Kidney (tissue), 14 donors: ENCODE measurements around the gene ZBTB7C. TPM values are rescaled to one million over a fixed set of nuclear protein-coding genes. Genes with fewer than 3 reads are reported as not detected.

Experiments used
- DNase-seq, 5 donors: peaks; one replicate each; pipeline ENCODE4 v3.0.0-alpha.2; 2013 to 2020
- FAIRE-seq: peaks from 2 replicates; lab custom pipeline; 2012; peaks lifted over from hg19 to GRCh38; lab: Jason Lieb, UNC
- H3K27ac ChIP-seq, 2 donors: one replicate each; pipeline ENCODE4 v1.7.0; 2013; ENCODE audit warnings: low read depth in 2 of 2, low read length in 2 of 2, inconsistent platforms in 1 of 2
- H3K27me3 ChIP-seq: one replicate; pipeline ENCODE4 v1.7.1; 2013; ENCODE audit warnings: low read length, inconsistent platforms; ENCODE audit not compliant: control insufficient read depth, insufficient read depth
- H3K36me3 ChIP-seq, 3 donors: one replicate each; pipeline versions ENCODE4 v1.7.0 to v1.7.1; 2013; ENCODE audit warnings: low read length in 3 of 3, control low read depth in 1 of 3, inconsistent platforms in 1 of 3; ENCODE audit not compliant: insufficient read depth in 3 of 3, control insufficient read depth in 2 of 3
- H3K4me1 ChIP-seq, 3 donors: one replicate each; pipeline versions ENCODE4 v1.7.0 to v1.7.1; 2013; ENCODE audit warnings: low read length in 3 of 3, inconsistent platforms in 1 of 3, low read depth in 1 of 3; ENCODE audit not compliant: control insufficient read depth in 2 of 3, insufficient read depth in 2 of 3
- H3K4me3 ChIP-seq, 3 donors: one replicate each; pipeline versions ENCODE4 v1.7.0 to v1.8.1; 2013; ENCODE audit warnings: low read length in 3 of 3, control low read depth in 1 of 3, inconsistent platforms in 1 of 3
- H3K9ac ChIP-seq, 3 donors: one replicate each; pipeline versions ENCODE4 v1.7.0 to v1.7.1; 2013; ENCODE audit warnings: low read length in 3 of 3, control low read depth in 1 of 3, inconsistent platforms in 1 of 3
- H3K9me3 ChIP-seq, 3 donors: one replicate each; pipeline versions ENCODE4 v1.7.0 to v1.7.1; 2013; ENCODE audit warnings: low read length in 3 of 3, control low read depth in 1 of 3, inconsistent platforms in 1 of 3; ENCODE audit not compliant: control insufficient read depth in 2 of 3, insufficient read depth in 1 of 3
- intact Hi-C: fragments of 100-400 bp; cut with DNase I; formaldehyde crosslinking; loops from one replicate; pipeline ENCODE4 v1.11.1; 2022
- polyA plus RNA-seq: library from polyadenylated mRNA; stranded (reverse); fragments of 350-450 nt; fragmentation: Illumina TruSeq; extraction: RNeasy Lipid Tissue Mini Kit (QIAGEN cat#74804); gene quantifications from one replicate; pipeline ENCODE4 v1.2.3, GENCODE V29; 2014; ENCODE audit warnings: low read depth, low replicate concordance; ENCODE audit not compliant: insufficient read depth
- total RNA-seq: library from RNA; stranded (reverse); fragmentation: NEBNext Ultra II Directional; extraction: Animal tissue kit (Norgen Biotek cat#: 25700); gene quantifications from one replicate; pipeline ENCODE4 v1.2.1, GENCODE V29; 2021
- TF ChIP-seq, protein P1 (sequence below): IDR thresholded peaks from 3 replicates; pipeline ENCODE4 v1.5.1; 2012; ENCODE audit warnings: mild to moderate bottlenecking, moderate library complexity, borderline replicate concordance; ENCODE audit not compliant: insufficient read depth; ENCODE audit errors: extremely low read depth
- donor health status: control.
- donor health status: control.
- donor health status: control.
- donor health status: control.
- donor health status: control.
- donor health status: DM: yes; HTN: yes; CAD: no.
- donor health status: Normal renal cell carcinoma (clear cell type).

The ZBTB7C gene
- total and polyA plus RNA-seq, 2 donors from 2014 or later: 1.8 to 13.8 TPM

DNA sequence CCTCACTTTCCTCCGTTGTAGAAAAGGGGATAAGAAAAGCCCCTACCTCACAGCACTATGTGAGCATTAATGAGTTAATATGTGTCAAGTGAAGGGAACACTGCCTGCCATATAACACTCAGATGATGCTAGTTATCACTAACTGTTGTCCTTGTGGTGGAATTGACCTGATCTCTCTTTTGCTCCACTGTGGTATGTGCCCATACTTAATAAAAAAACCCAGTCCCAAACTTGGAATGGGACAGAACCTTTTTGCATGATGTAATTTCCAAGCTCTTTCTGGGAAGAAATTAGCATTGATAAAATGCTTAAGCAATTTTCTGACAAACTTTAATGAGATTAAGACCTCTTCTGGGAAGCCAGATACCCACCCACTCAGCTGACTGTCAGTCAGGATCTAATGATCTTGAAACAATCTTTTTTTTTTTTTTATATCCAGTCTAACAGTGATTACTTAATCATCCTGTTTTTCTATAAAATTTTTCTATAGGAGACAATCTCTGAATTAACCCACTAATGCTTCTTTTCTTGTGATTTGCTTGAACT, 158.7 kb downstream of the ZBTB7C start:
- no peak overlapping the region for H3K4me3 ChIP-seq
- H3K36me3 ChIP-seq: no peaks in the 10 kb centered on the region
- H3K9ac ChIP-seq: no peak overlapping the region
- TF ChIP-seq, protein P1, sequence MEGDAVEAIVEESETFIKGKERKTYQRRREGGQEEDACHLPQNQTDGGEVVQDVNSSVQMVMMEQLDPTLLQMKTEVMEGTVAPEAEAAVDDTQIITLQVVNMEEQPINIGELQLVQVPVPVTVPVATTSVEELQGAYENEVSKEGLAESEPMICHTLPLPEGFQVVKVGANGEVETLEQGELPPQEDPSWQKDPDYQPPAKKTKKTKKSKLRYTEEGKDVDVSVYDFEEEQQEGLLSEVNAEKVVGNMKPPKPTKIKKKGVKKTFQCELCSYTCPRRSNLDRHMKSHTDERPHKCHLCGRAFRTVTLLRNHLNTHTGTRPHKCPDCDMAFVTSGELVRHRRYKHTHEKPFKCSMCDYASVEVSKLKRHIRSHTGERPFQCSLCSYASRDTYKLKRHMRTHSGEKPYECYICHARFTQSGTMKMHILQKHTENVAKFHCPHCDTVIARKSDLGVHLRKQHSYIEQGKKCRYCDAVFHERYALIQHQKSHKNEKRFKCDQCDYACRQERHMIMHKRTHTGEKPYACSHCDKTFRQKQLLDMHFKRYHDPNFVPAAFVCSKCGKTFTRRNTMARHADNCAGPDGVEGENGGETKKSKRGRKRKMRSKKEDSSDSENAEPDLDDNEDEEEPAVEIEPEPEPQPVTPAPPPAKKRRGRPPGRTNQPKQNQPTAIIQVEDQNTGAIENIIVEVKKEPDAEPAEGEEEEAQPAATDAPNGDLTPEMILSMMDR: no peak
- H3K4me1 ChIP-seq: no peaks in the 10 kb centered on the region
- H3K27ac ChIP-seq: no peak overlapping the region
- DNase-seq: no peak
- no peaks in the 10 kb centered on the region for H3K27me3 ChIP-seq
- no peak for FAIRE-seq
- peaks cover 0 to under 1% (median 0%) of the 10 kb centered on the region in 3 donors for H3K9me3 ChIP-seq
- intact Hi-C loops: no loop called here

DNA sequence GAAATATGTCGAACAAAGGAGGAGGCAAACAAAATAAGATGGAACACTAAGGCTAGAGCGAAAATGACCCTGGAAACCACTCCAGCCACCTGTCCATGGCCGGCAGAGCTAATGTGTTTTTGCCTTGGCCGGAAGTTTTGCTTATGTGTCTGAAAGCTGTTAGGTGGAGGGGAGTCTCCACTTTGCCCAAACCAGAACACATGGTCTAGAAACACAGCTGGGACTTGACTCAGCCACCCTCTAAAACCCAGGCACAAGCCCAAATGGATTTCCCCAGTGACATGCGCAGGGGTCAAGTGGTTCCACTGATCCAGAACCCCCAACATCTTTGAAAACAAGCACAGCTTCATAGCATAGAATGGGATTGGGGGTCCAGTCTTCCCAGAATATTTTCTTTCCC, 159.3 kb downstream of the ZBTB7C start:
- TF ChIP-seq, protein P1: no peak
- DNase-seq (no peak), FAIRE-seq (no peak)
- H3K36me3 ChIP-seq: no peaks in the 10 kb centered on the region
- no peaks in the 10 kb centered on the region for H3K4me1 ChIP-seq
- H3K27me3 ChIP-seq: no peaks in the 10 kb centered on the region
- no peak overlapping the region for H3K4me3 ChIP-seq
- no peak overlapping the region for H3K27ac ChIP-seq
- no peaks in the 10 kb centered on the region for H3K9me3 ChIP-seq
- intact Hi-C loops: no loop called here
- no peak overlapping the region for H3K9ac ChIP-seq

DNA sequence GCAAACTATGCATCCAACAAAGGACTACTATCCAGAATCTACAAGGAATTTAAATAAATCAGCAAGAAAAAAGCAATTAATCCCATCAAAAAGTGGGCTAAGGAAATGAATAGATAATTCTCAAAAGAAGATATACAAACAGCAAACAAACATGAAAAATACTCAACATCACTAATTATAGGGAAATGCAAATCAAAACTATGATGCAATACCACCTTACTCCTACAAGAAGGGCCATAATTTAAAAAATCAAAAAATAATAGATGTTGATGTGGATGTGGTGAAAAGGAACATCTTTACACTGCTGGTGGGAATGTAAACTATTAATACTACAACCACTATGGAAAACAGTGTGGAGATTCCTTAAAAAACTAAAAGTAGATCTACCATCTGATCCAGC, 164.7 kb downstream of the ZBTB7C start:
- Histone ChIP-seq H3K36me3 (no peaks in the 10 kb centered on the region), H3K9ac (no peak overlapping the region), H3K4me3 (no peak overlapping the region), H3K4me1 (no peaks in the 10 kb centered on the region), H3K9me3 (no peaks in the 10 kb centered on the region), H3K27ac (no peak overlapping the region), H3K27me3 (no peaks in the 10 kb centered on the region)
- TF ChIP-seq, protein P1: no peak
- FAIRE-seq (no peak), DNase-seq (no peak)
- intact Hi-C loops: no loop called here

DNA sequence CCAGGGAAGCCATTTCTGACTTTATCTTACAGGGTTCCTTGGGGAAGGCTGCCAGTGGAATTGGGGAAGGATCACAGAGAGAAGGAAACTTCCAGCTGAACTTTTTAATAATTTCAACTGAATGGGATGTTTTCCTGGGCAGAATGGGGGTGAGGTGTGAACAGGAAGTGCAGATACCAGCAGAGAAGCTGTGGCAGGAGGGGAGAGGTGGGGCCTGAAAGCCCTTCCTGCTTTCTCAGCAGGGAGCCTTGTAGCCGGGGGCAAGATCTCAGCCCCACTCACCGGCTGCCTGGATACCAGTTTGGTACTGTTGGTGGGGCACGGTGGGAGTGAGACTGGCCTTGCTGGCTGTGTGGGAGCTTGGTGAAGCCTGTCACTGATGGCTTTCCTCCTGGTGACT, 170.5 kb downstream of the ZBTB7C start:
- intact Hi-C loops: no loop called here
- Histone ChIP-seq H3K36me3 (no peaks in the 10 kb centered on the region), H3K27ac (no peak overlapping the region), H3K27me3 (no peaks in the 10 kb centered on the region), H3K9ac (no peak overlapping the region), H3K9me3 (peaks cover 0 to 5% (median 0%) of the 10 kb centered on the region in 3 donors), H3K4me3 (no peak overlapping the region), H3K4me1 (no peaks in the 10 kb centered on the region)
- DNase-seq (no peak), FAIRE-seq (no peak)
- TF ChIP-seq, protein P1: no peak
